Camera-type eye (tissue), 1 donor: ENCODE results near the gene CCDC107. TPM values are rescaled to one million over a fixed set of nuclear protein-coding genes. Genes with fewer than 3 reads are reported as not detected.

Experiments used
- total RNA-seq: library from RNA; depleted of rRNA; stranded (reverse); fragments of >200 nt; gene quantifications from one replicate; pipeline ENCODE4 v1.2.3, GENCODE V29; 2014

Gene CCDC107, protein sequence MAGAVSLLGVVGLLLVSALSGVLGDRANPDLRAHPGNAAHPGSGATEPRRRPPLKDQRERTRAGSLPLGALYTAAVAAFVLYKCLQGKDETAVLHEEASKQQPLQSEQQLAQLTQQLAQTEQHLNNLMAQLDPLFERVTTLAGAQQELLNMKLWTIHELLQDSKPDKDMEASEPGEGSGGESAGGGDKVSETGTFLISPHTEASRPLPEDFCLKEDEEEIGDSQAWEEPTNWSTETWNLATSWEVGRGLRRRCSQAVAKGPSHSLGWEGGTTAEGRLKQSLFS
- total RNA-seq, result 8.9 TPM

DNA sequence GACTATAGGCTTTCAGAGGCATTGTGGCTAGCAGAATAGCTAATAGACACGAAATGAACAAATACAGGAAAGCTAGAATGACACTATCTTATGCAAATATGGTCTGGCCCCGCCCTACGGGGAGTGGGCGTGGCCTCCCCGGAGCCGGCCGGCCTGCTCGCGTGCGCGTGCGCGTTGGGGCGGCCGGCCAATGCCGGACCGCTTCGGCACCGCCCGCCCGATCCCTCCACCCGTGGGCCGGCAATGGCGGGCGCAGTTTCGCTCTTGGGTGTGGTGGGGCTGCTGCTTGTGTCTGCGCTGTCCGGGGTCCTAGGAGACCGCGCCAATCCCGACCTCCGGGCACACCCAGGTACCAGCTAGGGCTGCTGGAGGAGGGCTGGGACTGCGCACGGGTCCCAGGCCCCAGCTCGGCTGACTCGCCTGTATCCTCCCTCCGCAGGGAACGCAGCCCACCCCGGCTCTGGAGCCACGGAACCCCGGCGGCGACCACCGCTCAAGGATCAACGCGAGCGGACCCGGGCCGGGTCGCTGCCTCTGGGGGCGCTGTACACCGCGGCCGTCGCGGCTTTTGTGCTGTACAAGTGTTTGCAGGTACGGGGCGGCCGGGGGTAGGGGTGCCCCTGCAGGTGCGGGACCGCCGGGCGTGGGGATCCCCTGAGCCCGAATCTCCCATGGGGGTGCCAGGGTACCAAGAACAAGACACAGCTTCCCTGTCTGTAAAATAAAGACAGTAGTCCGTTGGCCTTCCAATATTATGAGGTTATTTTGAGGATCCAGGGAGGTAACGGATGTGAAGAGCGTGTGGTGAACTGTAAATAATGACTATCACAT lies at the start of gene CCDC107:
CCDC107 (plus strand) TSS at position 156 of the 831 bp plus-strand sequence; CDS start at position 244, 88 bp downstream.

GRCh38 chr9:35618325-35618727 lies 39.8 kb upstream of the CCDC107 start, which contains the start of gene CD72:
TSS of gene CD72 (minus strand) at chr9:35618413. CDS start at chr9:35618303, 110 bp downstream.

GRCh38 chr9:35650341-35651158 lies 7.5 kb upstream of the CCDC107 start, which contains the start of gene SIT1:
TSS of gene SIT1 (minus strand) at chr9:35650931. CDS start at chr9:35650853, 78 bp downstream.

DNA sequence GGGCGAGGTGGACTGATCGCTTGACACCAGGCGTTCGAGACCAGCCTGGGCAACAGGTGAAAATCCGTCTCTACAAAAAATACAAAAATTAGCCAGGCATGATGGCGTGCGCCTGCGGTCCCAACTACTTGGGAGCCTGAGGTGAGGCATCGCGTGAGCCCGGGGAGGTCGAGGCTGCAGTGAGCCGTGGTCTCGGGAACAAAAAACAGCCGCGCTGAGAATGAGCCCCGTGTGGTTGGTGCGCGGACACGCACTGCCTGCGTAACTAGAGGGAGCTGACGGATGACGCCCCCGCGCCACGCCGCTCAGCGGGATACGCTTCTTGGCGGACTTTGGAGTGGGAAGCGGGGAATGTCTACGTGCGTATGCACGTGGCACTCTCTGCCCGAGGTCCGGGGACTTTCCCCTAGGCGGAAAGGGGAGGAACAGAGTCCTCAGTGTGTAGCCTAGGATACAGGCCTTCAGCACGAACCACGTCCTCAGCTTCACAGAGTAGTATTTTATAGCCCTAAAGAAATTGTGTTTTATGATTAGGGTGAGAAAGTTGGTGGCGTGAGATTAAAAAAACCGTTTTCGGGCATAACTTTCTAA lies 451 bp upstream of the CCDC107 start, which contains the start of gene RMRP:
RMRP (minus strand) TSS at position 474 of the 591 bp plus-strand sequence.

GRCh38 chr9:35664531-35665470 lies 6.7 kb downstream of the CCDC107 start, which contains the start of gene ARHGEF39:
TSS of gene ARHGEF39 (minus strand) at chr9:35665195. CDS start at chr9:35665169, 26 bp downstream.

DNA sequence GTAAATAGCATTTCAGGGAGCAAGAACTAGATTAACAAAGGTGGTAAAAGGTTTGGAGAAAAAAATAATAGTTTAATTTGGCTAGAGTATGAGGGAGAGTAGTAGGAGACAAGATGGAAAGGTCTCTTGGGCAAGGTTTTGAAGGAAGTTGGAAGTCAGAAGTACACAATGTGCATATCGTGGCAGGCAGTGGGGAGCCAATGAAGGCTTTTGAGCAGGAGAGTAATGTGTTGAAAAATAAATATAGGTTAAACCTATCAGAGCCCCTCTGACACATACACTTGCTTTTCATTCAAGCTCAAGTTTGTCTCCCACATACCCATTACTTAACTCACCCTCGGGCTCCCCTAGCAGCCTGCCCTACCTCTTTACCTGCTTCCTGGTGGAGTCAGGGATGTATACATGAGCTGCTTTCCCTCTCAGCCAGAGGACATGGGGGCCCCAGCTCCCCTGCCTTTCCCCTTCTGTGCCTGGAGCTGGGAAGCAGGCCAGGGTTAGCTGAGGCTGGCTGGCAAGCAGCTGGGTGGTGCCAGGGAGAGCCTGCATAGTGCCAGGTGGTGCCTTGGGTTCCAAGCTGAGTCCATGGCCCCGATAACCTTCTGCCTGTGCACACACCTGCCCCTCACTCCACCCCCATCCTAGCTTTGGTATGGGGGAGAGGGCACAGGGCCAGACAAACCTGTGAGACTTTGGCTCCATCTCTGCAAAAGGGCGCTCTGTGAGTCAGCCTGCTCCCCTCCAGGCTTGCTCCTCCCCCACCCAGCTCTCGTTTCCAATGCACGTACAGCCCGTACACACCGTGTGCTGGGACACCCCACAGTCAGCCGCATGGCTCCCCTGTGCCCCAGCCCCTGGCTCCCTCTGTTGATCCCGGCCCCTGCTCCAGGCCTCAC lies 15.3 kb downstream of the CCDC107 start, which contains the start of gene CA9:
CA9 (plus strand) TSS at position 797 of the 893 bp plus-strand sequence; CDS start at position 829, 32 bp downstream.

GRCh38 chr9:35689542-35690293 lies 31.6 kb downstream of the CCDC107 start, which contains the start of gene TPM2:
TSS of gene TPM2 (minus strand) at chr9:35689925. CDS start at chr9:35689817, 108 bp downstream.

Other genes with a start within 250 kb of the CCDC107 start
- gene RUSC2, start 168.2 kb upstream of the CCDC107 start, total RNA-seq, result 40.5 TPM
- gene TESK1, start 53.0 kb upstream of the CCDC107 start, total RNA-seq, result 23.4 TPM
- 2.5 TPM for gene CD72, start 39.9 kb upstream of the CCDC107 start, total RNA-seq
- gene SIT1, start 7.4 kb upstream of the CCDC107 start, total RNA-seq, result not detected
- gene RMRP, start 273 bp upstream of the CCDC107 start, total RNA-seq, result 5,655 TPM
- gene ARHGEF39, start 6.9 kb downstream of the CCDC107 start, total RNA-seq, result 1.9 TPM
- 0.88 TPM for gene CA9, start 15.6 kb downstream of the CCDC107 start, total RNA-seq
- 288 TPM for gene TPM2, start 31.6 kb downstream of the CCDC107 start, total RNA-seq
- 160 TPM for gene TLN1, start 73.9 kb downstream of the CCDC107 start, total RNA-seq
- gene CREB3, start 74.4 kb downstream of the CCDC107 start, total RNA-seq, result 32.2 TPM
- 60.5 TPM for gene GBA2, start 90.9 kb downstream of the CCDC107 start, total RNA-seq
- 21.8 TPM for gene RGP1, start 91.0 kb downstream of the CCDC107 start, total RNA-seq
- gene MSMP, start 96.0 kb downstream of the CCDC107 start, total RNA-seq, result 2.3 TPM
- gene NPR2, start 133.3 kb downstream of the CCDC107 start, total RNA-seq, result 30.7 TPM
- 2.9 TPM for gene SPAG8, start 154.0 kb downstream of the CCDC107 start, total RNA-seq
- 17.0 TPM for gene HINT2, start 156.8 kb downstream of the CCDC107 start, total RNA-seq
- not detected for gene FAM221B, start 170.4 kb downstream of the CCDC107 start, total RNA-seq
- 16.6 TPM for gene TMEM8B, start 170.9 kb downstream of the CCDC107 start, total RNA-seq
- not detected for gene OR13J1, start 212.1 kb downstream of the CCDC107 start, total RNA-seq
- gene HRCT1, start 247.9 kb downstream of the CCDC107 start, total RNA-seq, result not detected